Liver (tissue), 9 donors: ENCODE results near the gene IFI27. TPM values are rescaled to one million over a fixed set of nuclear protein-coding genes. Genes with fewer than 3 reads are reported as not detected.
A peak's percentile ranks its signal among the peaks of the same experiment; 100 is the strongest.

Experiments
- DNase-seq: peaks from one replicate; pipeline ENCODE4 v3.0.0-alpha.2; 2017; ENCODE audit warnings: low spot score
- H3K27ac ChIP-seq, 2 donors: one replicate each; pipeline ENCODE4 v1.7.0; 2013; ENCODE audit warnings: inconsistent platforms in 2 of 2, low read length in 2 of 2, control low read depth in 1 of 2, low read depth in 1 of 2, mild to moderate bottlenecking in 1 of 2
- H3K27me3 ChIP-seq, 4 donors: one replicate each; pipeline versions ENCODE4 v1.6.1 to v1.7.0; 2013; ENCODE audit warnings: low read length in 3 of 4, inconsistent platforms in 1 of 4, mild to moderate bottlenecking in 1 of 4, moderate library complexity in 1 of 4; ENCODE audit not compliant: control insufficient read depth in 4 of 4, insufficient read depth in 4 of 4
- H3K36me3 ChIP-seq, 4 donors: one replicate each; pipeline versions ENCODE4 v1.6.1 to v1.7.0; 2013; ENCODE audit warnings: low read length in 3 of 4, mild to moderate bottlenecking in 3 of 4, low read depth in 1 of 4, moderate library complexity in 1 of 4; ENCODE audit not compliant: control insufficient read depth in 4 of 4, insufficient read depth in 3 of 4
- H3K4me1 ChIP-seq, 4 donors: one replicate each; pipeline versions ENCODE4 v1.6.1 to v1.7.0; 2013; ENCODE audit warnings: low read length in 3 of 4, mild to moderate bottlenecking in 3 of 4, moderate library complexity in 1 of 4; ENCODE audit not compliant: control insufficient read depth in 4 of 4, insufficient read depth in 4 of 4
- H3K4me3 ChIP-seq, 3 donors: one replicate each; pipeline versions ENCODE4 v1.6.1 to v1.7.0; 2013; ENCODE audit warnings: low read length in 3 of 3, control low read depth in 1 of 3, low read depth in 1 of 3, mild to moderate bottlenecking in 1 of 3
- H3K9ac ChIP-seq, 2 donors: one replicate each; pipeline ENCODE4 v1.7.0; 2013; ENCODE audit warnings: low read length in 2 of 2, mild to moderate bottlenecking in 2 of 2, moderate library complexity in 2 of 2, control low read depth in 1 of 2, low read depth in 1 of 2
- H3K9me3 ChIP-seq, 4 donors: one replicate each; pipeline versions ENCODE4 v1.6.1 to v1.7.0; 2013; ENCODE audit warnings: low read length in 3 of 4; ENCODE audit not compliant: control insufficient read depth in 4 of 4
- ATF3 ChIP-seq: IDR thresholded peaks from 2 replicates; pipeline ENCODE4 v1.6.1; 2016; ENCODE audit warnings: antibody characterized with exemption
- CTCF ChIP-seq: fragments of 150-350 bp; IDR thresholded peaks from 2 replicates; pipeline ENCODE4 v1.5.1; 2017; ENCODE audit warnings: improper control_type of control experiment, low read depth, low read length; ENCODE audit not compliant: missing input control
- FOXA1 ChIP-seq: IDR thresholded peaks from 2 replicates; pipeline ENCODE4 v1.6.1; 2016; ENCODE audit warnings: antibody characterized with exemption
- GABPA ChIP-seq, 2 donors: IDR thresholded peaks in 1 of 2; conservative IDR thresholded peaks in 1 of 2; 2 replicates each; pipeline ENCODE4 v1.6.1; 2016; ENCODE audit warnings: antibody characterized with exemption in 2 of 2, mild to moderate bottlenecking in 1 of 2, moderate library complexity in 1 of 2
- HNF4A ChIP-seq, 2 donors: conservative IDR thresholded peaks; 2 replicates each; pipeline ENCODE4 v1.6.1; 2016; ENCODE audit warnings: antibody characterized with exemption in 2 of 2, mild to moderate bottlenecking in 2 of 2
- HNF4G ChIP-seq: IDR thresholded peaks from 2 replicates; pipeline ENCODE4 v1.6.1; 2016; ENCODE audit warnings: antibody characterized with exemption
- RAD21 ChIP-seq, 2 donors: IDR thresholded peaks; 2 replicates each; pipeline ENCODE4 v1.6.1; 2016; ENCODE audit warnings: antibody characterized with exemption in 2 of 2, mild to moderate bottlenecking in 2 of 2
- REST ChIP-seq: IDR thresholded peaks from 2 replicates; pipeline ENCODE4 v1.6.1; 2016; ENCODE audit warnings: antibody characterized with exemption, mild to moderate bottlenecking
- RXRA ChIP-seq, 2 donors: IDR thresholded peaks; 2 replicates each; pipeline ENCODE4 v1.6.1; 2017 to 2018; ENCODE audit warnings: antibody characterized with exemption in 2 of 2, mild to moderate bottlenecking in 1 of 2
- SP1 ChIP-seq: IDR thresholded peaks from 2 replicates; pipeline ENCODE4 v1.6.1; 2018; ENCODE audit warnings: antibody characterized with exemption, mild to moderate bottlenecking
- TAF1 ChIP-seq: conservative IDR thresholded peaks from 2 replicates; pipeline ENCODE4 v1.6.1; 2016; ENCODE audit warnings: antibody characterized with exemption, mild to moderate bottlenecking
- YY1 ChIP-seq: IDR thresholded peaks from 2 replicates; pipeline ENCODE4 v1.6.1; 2016; ENCODE audit warnings: antibody characterized with exemption, mild to moderate bottlenecking
- ZBTB33 ChIP-seq: IDR thresholded peaks from 2 replicates; pipeline ENCODE4 v1.6.1; 2016; ENCODE audit warnings: antibody characterized with exemption
- WGBS: extraction: QIAGEN DNeasy Blood & Tissue Kit; methylation state at CpG from one replicate; pipeline ENCODE4 v1.1.7; 2013; 5-methylcytosine and 5-hydroxymethylcytosine counted together
- polyA plus RNA-seq, 2 donors: library from polyadenylated mRNA; stranded (reverse) in 1 of 2; unstranded in 1 of 2; fragments of 200-250 nt in 1 of 2; fragments of >200 nt in 1 of 2; fragmentation: Nextera tagmentation in 1 of 2; extraction: Ambion mirVana in 1 of 2; gene quantifications; one replicate each; pipeline versions ENCODE4 v1.2.1 to v1.2.3, GENCODE V29; 2013 to 2015
- total RNA-seq, 2 donors: library from RNA; depleted of rRNA; stranded (reverse); fragments of >200 nt; gene quantifications; one replicate each; pipeline ENCODE4 v1.2.3, GENCODE V29; 2014
- TF ChIP-seq, protein P1 (sequence below): IDR thresholded peaks from 2 replicates; pipeline ENCODE4 v1.6.1; 2016; ENCODE audit warnings: antibody characterized with exemption
- donor health status: healthy.
- donor health status: healthy.
- donor health status: healthy.
- donor health status: healthy.
- donor health status: healthy.

The IFI27 gene
- total and polyA plus RNA-seq, 4 donors: 12.7 to 170 (median 42.2) TPM

DNA sequence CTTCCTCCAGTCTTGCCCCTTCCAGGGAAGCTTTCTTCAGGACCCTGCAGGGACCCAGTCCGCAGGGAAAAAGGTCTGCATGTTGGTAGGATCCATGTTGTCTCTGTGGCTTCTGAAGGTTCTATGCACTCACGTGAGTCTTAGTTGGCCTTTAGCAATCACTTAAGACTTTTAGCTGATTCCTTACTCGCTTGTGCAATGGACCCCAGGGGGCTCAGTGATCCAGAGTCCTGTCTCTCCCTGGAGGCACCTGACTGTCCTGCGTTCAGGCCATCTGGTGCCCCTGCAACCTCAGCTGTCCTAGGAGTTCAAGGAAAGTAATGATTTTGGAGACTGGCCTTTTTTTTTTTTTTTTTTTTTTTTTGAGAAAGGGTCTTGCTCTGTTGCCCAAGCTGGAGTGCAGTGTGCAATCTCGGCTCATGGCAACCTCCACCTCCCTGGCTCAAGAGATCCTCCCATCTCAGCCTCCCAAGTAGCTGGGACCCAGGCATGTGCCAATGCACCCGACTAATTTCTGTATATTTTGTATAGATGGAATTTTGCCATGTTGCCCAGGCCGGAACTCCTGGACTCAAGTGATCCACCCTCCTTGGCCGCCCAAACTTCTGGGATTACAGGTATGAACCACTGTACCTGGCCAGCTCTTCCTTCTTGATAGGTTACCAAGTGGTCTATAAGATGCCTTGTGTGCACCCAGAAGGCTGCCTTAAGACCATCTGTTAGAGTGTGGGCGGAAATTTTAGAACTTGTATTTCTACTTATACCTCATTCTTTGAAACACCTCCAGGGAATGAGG lies 14.2 kb downstream of the IFI27 start:
- Histone ChIP-seq H3K9me3 (peaks cover 0 to under 1% (median 0%) of the 10 kb centered on the region in 4 donors), H3K27ac (no peak overlapping the region), H3K4me3 (no peak overlapping the region), H3K9ac (no peak overlapping the region), H3K4me1 (peaks cover 0 to 4% (median 2%) of the 10 kb centered on the region in 4 donors), H3K27me3 (no peaks in the 10 kb centered on the region), H3K36me3 (no peaks in the 10 kb centered on the region)
- DNase-seq: peak; percentile 24
- 92% methylated on average over 9 of the region's 9 CpGs for WGBS
- TF ChIP-seq REST (no peak), ATF3 (no peak), HNF4G (no peak), RXRA (IDR thresholded peaks at IDR 0.05) (no peak), RAD21 (IDR thresholded peaks at IDR 0.05) (no peak), CTCF (no peak), FOXA1 (no peak), YY1 (no peak), SP1 (no peak), ZBTB33 (no peak), HNF4A (conservative IDR thresholded peaks at IDR 0.05) (no peak), GABPA (IDR thresholded peaks at IDR 0.05 in 1 of 2, conservative IDR thresholded peaks at IDR 0.05 in 1 of 2) (no peak)

DNA sequence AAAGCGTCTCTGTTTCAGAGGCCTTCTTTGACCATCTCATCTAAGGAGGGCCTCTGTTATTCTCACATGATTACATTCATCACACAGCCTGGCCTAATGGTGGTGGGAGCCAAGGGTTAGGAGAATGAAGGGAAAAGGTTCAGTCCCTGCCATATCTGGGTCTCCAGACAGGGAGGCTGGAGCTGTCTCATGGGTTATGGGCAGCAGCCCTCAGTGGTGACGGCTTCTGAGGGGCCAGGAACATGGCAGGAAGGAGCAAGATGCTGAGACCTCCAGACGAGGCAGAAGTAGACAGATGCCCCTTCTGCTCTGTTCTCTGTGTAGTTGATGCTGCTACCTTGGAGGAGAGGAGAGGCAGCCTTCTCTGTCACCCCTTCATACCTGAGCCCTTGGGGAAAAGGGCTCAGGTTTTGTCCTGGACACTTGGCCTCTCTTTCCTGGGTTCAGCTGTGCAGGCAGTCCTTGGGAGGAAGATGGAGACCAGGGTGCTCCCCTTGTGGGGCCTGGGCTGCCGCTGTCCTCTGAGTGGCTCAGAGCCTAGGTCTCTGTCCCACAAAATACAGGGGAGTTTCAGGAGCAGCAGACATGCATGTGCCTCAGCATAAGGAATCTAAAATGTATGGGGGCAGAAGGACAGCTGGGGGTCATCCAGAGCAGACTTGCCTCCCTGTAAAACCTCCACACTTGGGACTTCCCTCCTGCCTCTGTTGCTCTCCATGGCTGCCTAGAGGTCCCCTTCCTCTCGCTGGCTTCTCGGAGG lies 15.3 kb downstream of the IFI27 start:
- Histone ChIP-seq H3K9ac (no peak overlapping the region), H3K4me3 (no peak overlapping the region), H3K36me3 (no peaks in the 10 kb centered on the region), H3K27ac (no peak overlapping the region), H3K4me1 (peaks cover 0 to 8% (median 5%) of the 10 kb centered on the region in 4 donors), H3K27me3 (no peaks in the 10 kb centered on the region), H3K9me3 (no peaks in the 10 kb centered on the region)
- WGBS: 91% methylated on average over 6 of the region's 6 CpGs
- DNase-seq: no peak
- TF ChIP-seq TAF1: no peak
- no peak for TF ChIP-seq ATF3
- no peak for TF ChIP-seq REST
- no peak for TF ChIP-seq SP1
- no peak for TF ChIP-seq CTCF
- TF ChIP-seq, protein P1, sequence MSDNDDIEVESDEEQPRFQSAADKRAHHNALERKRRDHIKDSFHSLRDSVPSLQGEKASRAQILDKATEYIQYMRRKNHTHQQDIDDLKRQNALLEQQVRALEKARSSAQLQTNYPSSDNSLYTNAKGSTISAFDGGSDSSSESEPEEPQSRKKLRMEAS: no peak
- no peak for TF ChIP-seq RXRA (IDR thresholded peaks at IDR 0.05)
